ENCODE results near the gene SCAF1.

DNA sequence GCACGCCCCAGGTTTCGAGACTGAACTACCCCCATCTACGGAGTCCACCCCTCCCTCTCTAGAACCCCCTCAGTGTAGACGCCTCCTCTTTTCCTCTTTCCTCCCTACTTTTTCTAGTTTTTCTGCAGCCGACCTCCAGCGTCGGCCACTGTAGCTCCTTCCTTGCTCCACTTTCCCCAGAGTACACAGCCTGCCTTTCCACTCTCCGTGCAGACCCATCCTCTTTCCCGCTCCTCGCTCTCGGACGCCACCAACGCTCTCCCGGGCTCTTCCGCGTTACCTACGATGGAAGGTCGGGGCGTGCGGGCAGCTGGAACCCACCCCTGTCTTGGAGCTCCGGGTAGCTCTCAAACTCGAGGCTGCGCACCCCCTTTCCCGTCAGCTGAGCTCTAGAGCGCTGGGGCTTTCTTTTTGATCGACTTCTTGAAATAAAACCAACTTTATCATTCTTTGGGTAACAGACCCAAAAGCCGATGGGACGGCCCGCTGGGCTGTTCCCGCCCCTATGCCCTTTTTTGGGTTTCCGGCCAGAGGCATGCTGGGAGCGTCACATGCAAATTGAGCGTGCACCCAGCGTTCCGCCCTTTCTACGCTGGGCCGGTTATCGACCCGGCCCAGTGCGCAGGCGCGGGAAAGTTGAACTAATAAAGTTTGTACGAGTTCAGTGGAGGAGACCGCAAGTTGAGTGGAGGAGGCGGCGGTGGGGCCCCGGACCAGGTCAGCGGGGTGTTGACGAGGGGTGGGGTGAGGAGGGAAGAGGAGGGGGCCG, 23.5 kb downstream of the SCAF1 start, which contains the start of the genes BCL2L12 and IRF3:
- TF ChIP-seq, protein P1, sequence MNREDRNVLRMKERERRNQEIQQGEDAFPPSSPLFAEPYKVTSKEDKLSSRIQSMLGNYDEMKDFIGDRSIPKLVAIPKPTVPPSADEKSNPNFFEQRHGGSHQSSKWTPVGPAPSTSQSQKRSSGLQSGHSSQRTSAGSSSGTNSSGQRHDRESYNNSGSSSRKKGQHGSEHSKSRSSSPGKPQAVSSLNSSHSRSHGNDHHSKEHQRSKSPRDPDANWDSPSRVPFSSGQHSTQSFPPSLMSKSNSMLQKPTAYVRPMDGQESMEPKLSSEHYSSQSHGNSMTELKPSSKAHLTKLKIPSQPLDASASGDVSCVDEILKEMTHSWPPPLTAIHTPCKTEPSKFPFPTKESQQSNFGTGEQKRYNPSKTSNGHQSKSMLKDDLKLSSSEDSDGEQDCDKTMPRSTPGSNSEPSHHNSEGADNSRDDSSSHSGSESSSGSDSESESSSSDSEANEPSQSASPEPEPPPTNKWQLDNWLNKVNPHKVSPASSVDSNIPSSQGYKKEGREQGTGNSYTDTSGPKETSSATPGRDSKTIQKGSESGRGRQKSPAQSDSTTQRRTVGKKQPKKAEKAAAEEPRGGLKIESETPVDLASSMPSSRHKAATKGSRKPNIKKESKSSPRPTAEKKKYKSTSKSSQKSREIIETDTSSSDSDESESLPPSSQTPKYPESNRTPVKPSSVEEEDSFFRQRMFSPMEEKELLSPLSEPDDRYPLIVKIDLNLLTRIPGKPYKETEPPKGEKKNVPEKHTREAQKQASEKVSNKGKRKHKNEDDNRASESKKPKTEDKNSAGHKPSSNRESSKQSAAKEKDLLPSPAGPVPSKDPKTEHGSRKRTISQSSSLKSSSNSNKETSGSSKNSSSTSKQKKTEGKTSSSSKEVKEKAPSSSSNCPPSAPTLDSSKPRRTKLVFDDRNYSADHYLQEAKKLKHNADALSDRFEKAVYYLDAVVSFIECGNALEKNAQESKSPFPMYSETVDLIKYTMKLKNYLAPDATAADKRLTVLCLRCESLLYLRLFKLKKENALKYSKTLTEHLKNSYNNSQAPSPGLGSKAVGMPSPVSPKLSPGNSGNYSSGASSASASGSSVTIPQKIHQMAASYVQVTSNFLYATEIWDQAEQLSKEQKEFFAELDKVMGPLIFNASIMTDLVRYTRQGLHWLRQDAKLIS (CRISPR knock-in tag; IDR thresholded peaks at IDR 0.05; ENCODE audit: borderline replicate concordance): no peak
- no peak for TF ChIP-seq TP53 (CRISPR knock-in tag; IDR thresholded peaks at IDR 0.05)
- TF ChIP-seq, protein P2, sequence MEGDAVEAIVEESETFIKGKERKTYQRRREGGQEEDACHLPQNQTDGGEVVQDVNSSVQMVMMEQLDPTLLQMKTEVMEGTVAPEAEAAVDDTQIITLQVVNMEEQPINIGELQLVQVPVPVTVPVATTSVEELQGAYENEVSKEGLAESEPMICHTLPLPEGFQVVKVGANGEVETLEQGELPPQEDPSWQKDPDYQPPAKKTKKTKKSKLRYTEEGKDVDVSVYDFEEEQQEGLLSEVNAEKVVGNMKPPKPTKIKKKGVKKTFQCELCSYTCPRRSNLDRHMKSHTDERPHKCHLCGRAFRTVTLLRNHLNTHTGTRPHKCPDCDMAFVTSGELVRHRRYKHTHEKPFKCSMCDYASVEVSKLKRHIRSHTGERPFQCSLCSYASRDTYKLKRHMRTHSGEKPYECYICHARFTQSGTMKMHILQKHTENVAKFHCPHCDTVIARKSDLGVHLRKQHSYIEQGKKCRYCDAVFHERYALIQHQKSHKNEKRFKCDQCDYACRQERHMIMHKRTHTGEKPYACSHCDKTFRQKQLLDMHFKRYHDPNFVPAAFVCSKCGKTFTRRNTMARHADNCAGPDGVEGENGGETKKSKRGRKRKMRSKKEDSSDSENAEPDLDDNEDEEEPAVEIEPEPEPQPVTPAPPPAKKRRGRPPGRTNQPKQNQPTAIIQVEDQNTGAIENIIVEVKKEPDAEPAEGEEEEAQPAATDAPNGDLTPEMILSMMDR (IDR thresholded peaks at IDR 0.05): no peak
- TF ChIP-seq ZBTB21 (CRISPR knock-in tag; IDR thresholded peaks at IDR 0.05; ENCODE audit: borderline replicate concordance): no peak
- TF ChIP-seq, protein P3, sequence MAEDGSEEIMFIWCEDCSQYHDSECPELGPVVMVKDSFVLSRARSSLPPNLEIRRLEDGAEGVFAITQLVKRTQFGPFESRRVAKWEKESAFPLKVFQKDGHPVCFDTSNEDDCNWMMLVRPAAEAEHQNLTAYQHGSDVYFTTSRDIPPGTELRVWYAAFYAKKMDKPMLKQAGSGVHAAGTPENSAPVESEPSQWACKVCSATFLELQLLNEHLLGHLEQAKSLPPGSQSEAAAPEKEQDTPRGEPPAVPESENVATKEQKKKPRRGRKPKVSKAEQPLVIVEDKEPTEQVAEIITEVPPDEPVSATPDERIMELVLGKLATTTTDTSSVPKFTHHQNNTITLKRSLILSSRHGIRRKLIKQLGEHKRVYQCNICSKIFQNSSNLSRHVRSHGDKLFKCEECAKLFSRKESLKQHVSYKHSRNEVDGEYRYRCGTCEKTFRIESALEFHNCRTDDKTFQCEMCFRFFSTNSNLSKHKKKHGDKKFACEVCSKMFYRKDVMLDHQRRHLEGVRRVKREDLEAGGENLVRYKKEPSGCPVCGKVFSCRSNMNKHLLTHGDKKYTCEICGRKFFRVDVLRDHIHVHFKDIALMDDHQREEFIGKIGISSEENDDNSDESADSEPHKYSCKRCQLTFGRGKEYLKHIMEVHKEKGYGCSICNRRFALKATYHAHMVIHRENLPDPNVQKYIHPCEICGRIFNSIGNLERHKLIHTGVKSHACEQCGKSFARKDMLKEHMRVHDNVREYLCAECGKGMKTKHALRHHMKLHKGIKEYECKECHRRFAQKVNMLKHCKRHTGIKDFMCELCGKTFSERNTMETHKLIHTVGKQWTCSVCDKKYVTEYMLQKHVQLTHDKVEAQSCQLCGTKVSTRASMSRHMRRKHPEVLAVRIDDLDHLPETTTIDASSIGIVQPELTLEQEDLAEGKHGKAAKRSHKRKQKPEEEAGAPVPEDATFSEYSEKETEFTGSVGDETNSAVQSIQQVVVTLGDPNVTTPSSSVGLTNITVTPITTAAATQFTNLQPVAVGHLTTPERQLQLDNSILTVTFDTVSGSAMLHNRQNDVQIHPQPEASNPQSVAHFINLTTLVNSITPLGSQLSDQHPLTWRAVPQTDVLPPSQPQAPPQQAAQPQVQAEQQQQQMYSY (CRISPR knock-in tag; IDR thresholded peaks at IDR 0.05): no peak
- TF ChIP-seq, protein P4, sequence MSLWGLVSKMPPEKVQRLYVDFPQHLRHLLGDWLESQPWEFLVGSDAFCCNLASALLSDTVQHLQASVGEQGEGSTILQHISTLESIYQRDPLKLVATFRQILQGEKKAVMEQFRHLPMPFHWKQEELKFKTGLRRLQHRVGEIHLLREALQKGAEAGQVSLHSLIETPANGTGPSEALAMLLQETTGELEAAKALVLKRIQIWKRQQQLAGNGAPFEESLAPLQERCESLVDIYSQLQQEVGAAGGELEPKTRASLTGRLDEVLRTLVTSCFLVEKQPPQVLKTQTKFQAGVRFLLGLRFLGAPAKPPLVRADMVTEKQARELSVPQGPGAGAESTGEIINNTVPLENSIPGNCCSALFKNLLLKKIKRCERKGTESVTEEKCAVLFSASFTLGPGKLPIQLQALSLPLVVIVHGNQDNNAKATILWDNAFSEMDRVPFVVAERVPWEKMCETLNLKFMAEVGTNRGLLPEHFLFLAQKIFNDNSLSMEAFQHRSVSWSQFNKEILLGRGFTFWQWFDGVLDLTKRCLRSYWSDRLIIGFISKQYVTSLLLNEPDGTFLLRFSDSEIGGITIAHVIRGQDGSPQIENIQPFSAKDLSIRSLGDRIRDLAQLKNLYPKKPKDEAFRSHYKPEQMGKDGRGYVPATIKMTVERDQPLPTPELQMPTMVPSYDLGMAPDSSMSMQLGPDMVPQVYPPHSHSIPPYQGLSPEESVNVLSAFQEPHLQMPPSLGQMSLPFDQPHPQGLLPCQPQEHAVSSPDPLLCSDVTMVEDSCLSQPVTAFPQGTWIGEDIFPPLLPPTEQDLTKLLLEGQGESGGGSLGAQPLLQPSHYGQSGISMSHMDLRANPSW (CRISPR knock-in tag; conservative IDR thresholded peaks at IDR 0.05; ENCODE audit: low read depth): no peak
